H1 (cell line): ENCODE data around the gene ACTR5. TPM values are rescaled to one million over a fixed set of nuclear protein-coding genes. Genes with fewer than 3 reads are reported as not detected.

Source experiments
- CTCF ChIA-PET: fragments of 300-600 bp; sonication (Branson Sonifier 250); formaldehyde crosslinking; loops from one replicate; lab custom pipeline; 2021; ENCODE audit not compliant: partially characterized antibody; lab: Charles Lee
- POLR2A ChIA-PET: fragments of 300-600 bp; sonication (Branson Sonifier 250); formaldehyde crosslinking; loops from one replicate; lab custom pipeline; 2021; ENCODE audit warnings: inconsistent platforms; ENCODE audit not compliant: partially characterized antibody; lab: Charles Lee
- DNase-seq, 2 experiments: peaks; one replicate each; pipeline versions ENCODE4 v3.0.0 to v3.0.0-alpha.2; 2010 to 2022; ENCODE audit warnings: low spot score in 2 of 2, low read depth in 1 of 2, mixed read lengths in 1 of 2
- FAIRE-seq: peaks from 2 replicates; lab custom pipeline; 2011; peaks lifted over from hg19 to GRCh38; lab: Jason Lieb, UNC
- H2AFZ ChIP-seq: 2 replicates; pipeline ENCODE4 v1.8.1; 2012; ENCODE audit warnings: low read length, inconsistent platforms
- H2AK5ac ChIP-seq: 2 replicates; pipeline ENCODE4 v1.6.1; 2013; ENCODE audit warnings: low read depth, low read length
- H2BK120ac ChIP-seq: replicated peaks from 2 replicates; pipeline ENCODE3; 2013; ENCODE audit warnings: low read depth, low read length, inconsistent platforms
- H2BK12ac ChIP-seq: 2 replicates; pipeline ENCODE4 v1.6.1; 2013; ENCODE audit warnings: low read depth, low read length
- H2BK15ac ChIP-seq: 2 replicates; pipeline ENCODE4 v1.6.1; 2013; ENCODE audit warnings: low read length
- H2BK20ac ChIP-seq: 2 replicates; pipeline ENCODE4 v1.6.1; 2013; ENCODE audit warnings: low read length
- H2BK5ac ChIP-seq: 2 replicates; pipeline ENCODE4 v1.6.1; 2013; ENCODE audit warnings: low read depth, low read length
- H3K14ac ChIP-seq: 2 replicates; pipeline ENCODE4 v1.6.1; 2013; ENCODE audit warnings: inconsistent platforms; ENCODE audit not compliant: insufficient read length
- H3K18ac ChIP-seq: 2 replicates; pipeline ENCODE4 v1.6.1; 2013; ENCODE audit warnings: low read length; ENCODE audit errors: extremely low read depth
- H3K23ac ChIP-seq: 2 replicates; pipeline ENCODE4 v1.6.1; 2013; ENCODE audit warnings: inconsistent platforms; ENCODE audit not compliant: insufficient read length
- H3K23me2 ChIP-seq: 2 replicates; pipeline ENCODE4 v1.6.1; 2013; ENCODE audit warnings: low read depth, low read length
- H3K27ac ChIP-seq: 2 replicates; pipeline ENCODE4 v1.6.1; 2011; ENCODE audit warnings: low read depth, low read length, inconsistent platforms
- H3K27me3 ChIP-seq, 4 experiments: replicated peaks in 1 of 4; 1 replicate in 1 of 4; 2 replicates in 3 of 4; pipeline versions ENCODE4 v1.6.1 to v1.8.1; 2011 to 2013; ENCODE audit warnings: low read length in 3 of 4, mild to moderate bottlenecking in 3 of 4, inconsistent platforms in 2 of 4, mixed read lengths in 2 of 4, moderate library complexity in 1 of 4; ENCODE audit not compliant: control insufficient read depth in 3 of 4, insufficient read depth in 3 of 4; ENCODE audit errors: extremely low read depth in 1 of 4
- H3K36me3 ChIP-seq, 4 experiments: 2 replicates each; pipeline versions ENCODE4 v1.6.1 to v1.8.1; 2011 to 2013; ENCODE audit warnings: mild to moderate bottlenecking in 4 of 4, low read length in 3 of 4, moderate library complexity in 2 of 4, control low read depth in 1 of 4, inconsistent platforms in 1 of 4; ENCODE audit not compliant: insufficient read depth in 4 of 4, control insufficient read depth in 2 of 4
- H3K4ac ChIP-seq: replicated peaks from 2 replicates; pipeline ENCODE3; 2013; ENCODE audit warnings: low read length, low read depth, mixed read lengths, inconsistent platforms; ENCODE audit not compliant: insufficient read length
- H3K4me1 ChIP-seq, 4 experiments: replicated peaks in 1 of 4; 1 replicate in 1 of 4; 2 replicates in 3 of 4; pipeline versions ENCODE4 v1.6.1 to v1.8.1; 2011 to 2013; ENCODE audit warnings: low read length in 3 of 4, inconsistent platforms in 2 of 4, mixed read lengths in 1 of 4; ENCODE audit not compliant: insufficient read depth in 4 of 4, control insufficient read depth in 3 of 4
- H3K4me2 ChIP-seq, 2 experiments: 2 replicates each; pipeline versions ENCODE4 v1.6.1 to v1.8.1; 2011 to 2013; ENCODE audit warnings: low read depth in 2 of 2, low read length in 2 of 2, control low read depth in 1 of 2, inconsistent platforms in 1 of 2, mild to moderate bottlenecking in 1 of 2; ENCODE audit not compliant: insufficient read depth in 1 of 2
- H3K4me3 ChIP-seq, 4 experiments: fragments of 200-600, 300-600 bp in 1 of 4; sonication (generic), shearing (Covaris generic), sonication (Bioruptor Twin) in 1 of 4; 2 replicates each; pipeline versions ENCODE4 v1.5.1 to v1.8.1; 2011 to 2016; ENCODE audit warnings: low read length in 4 of 4, low read depth in 3 of 4, control low read depth in 2 of 4, inconsistent platforms in 2 of 4, mild to moderate bottlenecking in 2 of 4, mixed read lengths in 1 of 4, moderate library complexity in 1 of 4; ENCODE audit not compliant: insufficient read depth in 2 of 4; ENCODE audit errors: extremely low read depth in 1 of 4
- H3K56ac ChIP-seq: replicated peaks from 2 replicates; pipeline ENCODE3; 2013; ENCODE audit warnings: low read depth, mild to moderate bottlenecking, mixed read lengths, low read length, inconsistent platforms; ENCODE audit not compliant: insufficient read length
- H3K79me1 ChIP-seq: 2 replicates; pipeline ENCODE4 v1.6.1; 2013; ENCODE audit warnings: low read depth, low read length, control low read depth
- H3K79me2 ChIP-seq, 2 experiments: 2 replicates each; pipeline versions ENCODE4 v1.6.1 to v1.8.1; 2012 to 2013; ENCODE audit warnings: low read length in 2 of 2, mild to moderate bottlenecking in 2 of 2, inconsistent platforms in 1 of 2; ENCODE audit not compliant: insufficient read depth in 2 of 2, control insufficient read depth in 1 of 2
- H3K9ac ChIP-seq, 4 experiments: replicated peaks in 1 of 4; 1 replicate in 1 of 4; 2 replicates in 3 of 4; pipeline versions ENCODE4 v1.6.1 to v1.8.1; 2011 to 2013; ENCODE audit warnings: low read depth in 3 of 4, low read length in 3 of 4, control low read depth in 2 of 4, mild to moderate bottlenecking in 2 of 4, moderate library complexity in 2 of 4, inconsistent platforms in 1 of 4; ENCODE audit errors: extremely low read depth in 1 of 4
- H3K9me3 ChIP-seq, 2 experiments: 2 replicates each; pipeline versions ENCODE4 v1.6.1 to v1.8.1; 2012 to 2013; ENCODE audit warnings: mild to moderate bottlenecking in 2 of 2, moderate library complexity in 2 of 2, control low read depth in 1 of 2, inconsistent platforms in 1 of 2, low read depth in 1 of 2, low read length in 1 of 2, mixed read lengths in 1 of 2; ENCODE audit not compliant: insufficient read depth in 2 of 2
- H4K20me1 ChIP-seq, 2 experiments: replicated peaks in 1 of 2; 2 replicates each; pipeline versions ENCODE3 to v1.8.1; 2011 to 2013; ENCODE audit warnings: inconsistent platforms in 2 of 2, low read length in 2 of 2, mild to moderate bottlenecking in 1 of 2; ENCODE audit not compliant: insufficient read depth in 2 of 2, control insufficient read depth in 1 of 2
- H4K5ac ChIP-seq: 2 replicates; pipeline ENCODE4 v1.6.1; 2013; ENCODE audit warnings: low read length, low read depth, mixed read lengths, inconsistent platforms; ENCODE audit not compliant: insufficient read length
- H4K8ac ChIP-seq: 2 replicates; pipeline ENCODE4 v1.8.0; 2013; ENCODE audit warnings: mild to moderate bottlenecking, moderate library complexity, low read length, inconsistent platforms; ENCODE audit not compliant: insufficient read depth; ENCODE audit errors: extremely low read depth
- H4K91ac ChIP-seq: replicated peaks from 2 replicates; pipeline ENCODE3; 2013; ENCODE audit warnings: low read length, mixed read lengths, inconsistent platforms; ENCODE audit not compliant: insufficient read length
- EZH2 ChIP-seq: fragments of 200-600 bp; sonication (generic); IDR thresholded peaks from 2 replicates; pipeline ENCODE4 v1.7.1; 2012; ENCODE audit warnings: low read depth, mild to moderate bottlenecking, moderate library complexity, low read length, inconsistent platforms; ENCODE audit not compliant: severe bottlenecking
- SUZ12 ChIP-seq: fragments of 200-600 bp; sonication (generic); IDR thresholded peaks from 2 replicates; pipeline ENCODE4 v1.6.1; 2012; ENCODE audit warnings: mild to moderate bottlenecking, inconsistent platforms, low read length, moderate library complexity, mixed read lengths
- WGBS, 2 experiments: shearing (Covaris generic) in 1 of 2; methylation state at CpG; one replicate each; pipeline versions ENCODE4 v1.1.6 to v1.1.7; 2013 to 2015; ENCODE audit warnings: low lambda C conversion rate in 2 of 2, mixed read lengths in 2 of 2, inconsistent platforms in 1 of 2, low coverage in 1 of 2, missing lambda C conversion rate in 1 of 2; ENCODE audit not compliant: insufficient replicate concordance in 2 of 2, insufficient coverage in 1 of 2, insufficient read length in 1 of 2; ENCODE audit errors: extremely low coverage in 1 of 2, missing lambda C conversion rate in 1 of 2; 5-methylcytosine and 5-hydroxymethylcytosine counted together
- polyA plus RNA-seq, 7 experiments: library from polyadenylated mRNA; depleted of rRNA in 3 of 7; stranded (reverse) in 5 of 7; unstranded in 2 of 7; fragments of >200 nt in 5 of 7; fragments of 200-250 nt in 2 of 7; gene quantifications; 1 replicate in 5 of 7; 2 replicates in 1 of 7; 4 replicates in 1 of 7; pipeline versions ENCODE4 v1.2.1 to v1.2.3, GENCODE V29; 2011 to 2013; ENCODE audit warnings: missing spikeins in 2 of 7, mixed read lengths in 2 of 7
- total RNA-seq: library from RNA; stranded (reverse); fragmentation: NEBNext Ultra II Directional; extraction: Animal tissue kit (Norgen Biotek cat#: 25700); gene quantifications from 2 replicates; pipeline ENCODE4 v1.2.1, GENCODE V29; 2021

The ACTR5 gene
- total and polyA plus RNA-seq, 2 of the 8 experiments (the other 6 are each of a cell fraction or from before 2014, with no cell fraction given) = 10.4 to 14.4 TPM

GRCh38 chr20:38704136-38704535 is 44.1 kb upstream of the ACTR5 start:
- CTCF ChIA-PET = interaction anchor here (1.3 to 19.8 kb wide), 4 partner anchors 9 to 54 kb away, joined by 5 to 236 read pairs (median 17); partner anchors contain the start of gene SLC32A1
- FAIRE-seq = no peak
- WGBS, 2 experiments = 79% methylated on average over 4 of the region's 4 CpGs; no CpG with 5 or more reads in 1 of the 2 experiments

More at GRCh38 chr20:38704136-38704535, 44.1 kb upstream of the ACTR5 start:
- Histone ChIP-seq H2BK5ac (no peak overlapping the region), H3K56ac (no peak overlapping the region), H4K8ac (no peak overlapping the region), H3K4me2 (no peak overlapping the region), H2BK12ac (no peak overlapping the region), H3K79me2 (no peaks in the 10 kb centered on the region), H3K9me3 (no peaks in the 10 kb centered on the region), H2BK120ac (no peak overlapping the region), H3K23me2 (no peaks in the 10 kb centered on the region), H3K27me3 (no peaks in the 10 kb centered on the region; a peak in 1 of 7 replicates), H3K14ac (no peak overlapping the region), H3K23ac (no peak overlapping the region), H3K18ac (no peak overlapping the region), H3K4ac (no peak overlapping the region), H2BK15ac (no peak overlapping the region), H2BK20ac (no peak overlapping the region), H3K9ac (no peak overlapping the region), H2AK5ac (no peak overlapping the region), H4K5ac (no peak overlapping the region), H3K4me3 (no peak overlapping the region), H4K91ac (no peak overlapping the region), H3K79me1 (no peaks in the 10 kb centered on the region), H4K20me1 (no peaks in the 10 kb centered on the region), H3K27ac (no peak overlapping the region), H3K4me1 (peaks cover 0 to 7% (median 3%) of the 10 kb centered on the region in 4 experiments; a peak in 4 of 7 replicates), H3K36me3 (no peaks in the 10 kb centered on the region), H2AFZ (no peak overlapping the region)
- DNase-seq = no peak
- no peak for TF ChIP-seq EZH2
- TF ChIP-seq SUZ12 = no peak
- POLR2A ChIA-PET = interaction anchor here (0.9 kb wide), 1 partner anchor 75 kb away, joined by 4 read pairs; no protein-coding TSS in a partner anchor
